ENCODE results near the gene HDAC4.

The HDAC4 gene

DNA sequence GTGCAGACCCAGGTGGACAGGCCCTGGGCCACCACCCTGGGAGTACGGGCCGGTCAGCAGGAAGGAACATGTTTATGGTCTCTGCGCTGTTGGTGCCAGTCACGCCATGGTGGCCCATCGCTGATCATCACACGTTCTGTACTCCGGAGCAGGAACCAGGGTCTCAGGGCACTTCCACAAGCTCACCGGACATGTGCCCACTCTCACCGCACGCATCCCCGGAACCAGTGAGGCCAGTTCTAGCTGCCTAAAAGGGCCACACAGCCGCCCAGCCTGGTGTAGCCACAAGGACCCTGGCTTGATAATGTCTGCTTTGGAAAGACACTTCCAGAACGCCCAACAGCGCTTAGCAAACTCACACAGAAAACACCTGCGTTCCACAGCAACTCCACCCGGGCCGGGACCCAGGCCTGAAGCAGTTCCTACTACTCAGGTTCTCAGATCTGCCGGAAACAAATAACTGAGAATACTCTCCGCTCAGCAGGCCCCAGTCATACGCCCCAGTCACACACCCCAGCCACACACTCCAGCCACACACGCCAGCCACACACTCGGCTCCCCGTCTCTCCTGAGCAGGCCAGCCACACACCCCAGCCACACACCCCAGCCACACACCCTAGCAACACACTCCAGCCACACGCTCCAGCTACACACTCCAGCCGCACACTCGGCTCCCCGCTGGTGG is 123.3 kb downstream of the HDAC4 start:
- Histone ChIP-seq H3K9me2 (replicated peaks; ENCODE audit: low read depth, low read length) (no peaks in the 10 kb centered on the region), H3K9me3 (ENCODE audit: insufficient read depth, low read depth, low read length) (no peaks in the 10 kb centered on the region), H3K9ac (ENCODE audit: low read depth, low read length, poor library complexity, severe bottlenecking) (no peak overlapping the region), H3K79me2 (ENCODE audit: insufficient read depth, low read length) (peaks cover 42% of the 10 kb centered on the region; the same call in 1 of the 2 replicates), H3K36me3 (ENCODE audit: insufficient read depth, low read length) (no peaks in the 10 kb centered on the region), H3F3A (ENCODE audit: low read depth) (no peaks in the 10 kb centered on the region), H3K4me2 (ENCODE audit: low read depth, low read length, poor library complexity, severe bottlenecking) (no peak overlapping the region), H4K20me1 (ENCODE audit: insufficient read depth, low read length, poor library complexity, severe bottlenecking) (peaks cover 5% of the 10 kb centered on the region), H2AFZ (ENCODE audit: low read length) (no peak overlapping the region), H3K27me3 (ENCODE audit: insufficient read depth, low read length, poor library complexity, severe bottlenecking) (no peaks in the 10 kb centered on the region), H3K4me1 (ENCODE audit: insufficient read depth, low read length, poor library complexity, severe bottlenecking) (peaks cover 41% of the 10 kb centered on the region), H3K4me3 (ENCODE audit: low read length, poor library complexity, severe bottlenecking) (no peak overlapping the region)
- no peak for TF ChIP-seq EZH2phosphoT487 (IDR thresholded peaks at IDR 0.05; ENCODE audit: borderline replicate concordance)
- TF ChIP-seq, protein P1, sequence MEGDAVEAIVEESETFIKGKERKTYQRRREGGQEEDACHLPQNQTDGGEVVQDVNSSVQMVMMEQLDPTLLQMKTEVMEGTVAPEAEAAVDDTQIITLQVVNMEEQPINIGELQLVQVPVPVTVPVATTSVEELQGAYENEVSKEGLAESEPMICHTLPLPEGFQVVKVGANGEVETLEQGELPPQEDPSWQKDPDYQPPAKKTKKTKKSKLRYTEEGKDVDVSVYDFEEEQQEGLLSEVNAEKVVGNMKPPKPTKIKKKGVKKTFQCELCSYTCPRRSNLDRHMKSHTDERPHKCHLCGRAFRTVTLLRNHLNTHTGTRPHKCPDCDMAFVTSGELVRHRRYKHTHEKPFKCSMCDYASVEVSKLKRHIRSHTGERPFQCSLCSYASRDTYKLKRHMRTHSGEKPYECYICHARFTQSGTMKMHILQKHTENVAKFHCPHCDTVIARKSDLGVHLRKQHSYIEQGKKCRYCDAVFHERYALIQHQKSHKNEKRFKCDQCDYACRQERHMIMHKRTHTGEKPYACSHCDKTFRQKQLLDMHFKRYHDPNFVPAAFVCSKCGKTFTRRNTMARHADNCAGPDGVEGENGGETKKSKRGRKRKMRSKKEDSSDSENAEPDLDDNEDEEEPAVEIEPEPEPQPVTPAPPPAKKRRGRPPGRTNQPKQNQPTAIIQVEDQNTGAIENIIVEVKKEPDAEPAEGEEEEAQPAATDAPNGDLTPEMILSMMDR (conservative IDR thresholded peaks at IDR 0.05; ENCODE audit: low read length), result no peak

DNA sequence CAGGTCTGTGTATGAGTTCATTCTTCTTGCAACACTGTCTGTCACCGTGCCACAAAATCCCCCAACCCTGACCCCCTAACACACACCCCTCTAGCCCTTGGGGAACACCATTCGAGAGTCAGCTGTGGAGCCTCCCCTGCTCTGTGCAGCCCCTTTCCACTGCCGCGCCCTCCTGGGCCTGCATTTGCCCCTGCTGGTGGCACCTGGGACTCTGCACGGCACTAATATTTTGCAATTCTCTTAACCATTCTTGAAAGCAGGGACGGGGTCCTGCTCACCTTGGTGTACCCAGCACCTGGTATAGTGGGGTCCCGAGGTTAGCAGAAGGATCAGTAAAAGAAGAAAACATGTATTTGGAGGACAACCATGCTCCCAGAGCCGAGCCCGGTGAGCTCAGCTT is 124.0 kb downstream of the HDAC4 start:
- TF ChIP-seq, protein P1 (conservative IDR thresholded peaks at IDR 0.05; ENCODE audit: low read length), result no peak; the same call in 1 of the 2 replicates
- no peak for TF ChIP-seq EZH2phosphoT487 (IDR thresholded peaks at IDR 0.05; ENCODE audit: borderline replicate concordance)
- Histone ChIP-seq H3K9ac (ENCODE audit: low read depth, low read length, poor library complexity, severe bottlenecking) (no peak overlapping the region), H2AFZ (ENCODE audit: low read length) (no peak overlapping the region), H4K20me1 (ENCODE audit: insufficient read depth, low read length, poor library complexity, severe bottlenecking) (peaks cover 5% of the 10 kb centered on the region), H3K4me3 (ENCODE audit: low read length, poor library complexity, severe bottlenecking) (no peak overlapping the region), H3K36me3 (ENCODE audit: insufficient read depth, low read length) (no peaks in the 10 kb centered on the region), H3K4me2 (ENCODE audit: low read depth, low read length, poor library complexity, severe bottlenecking) (no peak overlapping the region), H3F3A (ENCODE audit: low read depth) (no peaks in the 10 kb centered on the region), H3K9me2 (replicated peaks; ENCODE audit: low read depth, low read length) (no peaks in the 10 kb centered on the region), H3K4me1 (ENCODE audit: insufficient read depth, low read length, poor library complexity, severe bottlenecking) (peaks cover 41% of the 10 kb centered on the region), H3K9me3 (ENCODE audit: insufficient read depth, low read depth, low read length) (no peaks in the 10 kb centered on the region), H3K79me2 (ENCODE audit: insufficient read depth, low read length) (peaks cover 41% of the 10 kb centered on the region; the same call in 1 of the 2 replicates), H3K27me3 (ENCODE audit: insufficient read depth, low read length, poor library complexity, severe bottlenecking) (no peaks in the 10 kb centered on the region)

DNA sequence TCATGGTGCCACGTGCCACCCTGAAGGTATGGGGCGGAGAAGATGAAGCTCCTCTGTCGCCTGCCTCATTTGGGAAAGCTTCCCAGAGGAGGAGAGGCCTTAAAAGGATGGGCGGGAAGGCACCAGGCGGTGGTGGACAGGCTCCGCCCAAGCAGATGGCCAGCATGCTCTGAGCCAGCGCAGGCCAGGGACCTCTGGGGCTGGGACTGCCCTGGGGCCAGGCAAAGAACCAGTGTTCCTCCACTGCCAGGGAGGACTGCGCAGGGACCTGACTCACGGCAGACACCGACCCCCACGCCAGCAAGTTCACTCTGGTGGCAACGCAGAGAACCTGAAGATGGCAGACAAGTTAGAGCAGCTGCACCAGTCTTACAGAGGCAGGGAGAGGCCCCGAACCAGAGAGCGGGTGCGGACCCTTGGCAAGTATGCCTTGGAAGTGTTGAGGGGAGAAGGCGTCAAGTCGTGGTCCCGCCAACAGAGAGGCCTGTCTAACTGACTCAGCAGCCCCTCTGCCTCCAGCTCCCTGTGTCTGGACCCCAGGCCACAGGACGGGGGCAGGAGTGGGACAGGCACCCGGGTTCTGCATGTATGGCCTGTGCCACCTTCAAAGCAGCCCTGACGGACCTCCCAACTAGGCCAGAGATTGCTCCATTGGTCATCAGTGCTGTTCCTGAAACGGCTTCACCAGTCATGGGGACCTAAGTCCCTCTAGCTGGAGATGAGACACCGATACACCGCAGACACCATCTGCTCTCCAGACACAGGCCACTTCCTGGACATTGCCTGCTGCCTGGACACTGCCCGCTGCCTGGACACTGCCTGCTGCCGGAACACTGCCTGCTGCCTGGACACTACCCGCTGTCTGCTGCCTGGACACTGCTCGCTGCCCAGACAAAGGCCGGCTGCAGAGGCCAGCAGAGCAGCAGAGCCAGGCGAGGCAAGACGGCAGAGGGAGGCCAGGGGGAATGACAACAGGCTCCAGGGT is 124.7 kb downstream of the HDAC4 start:
- Histone ChIP-seq H3K79me2 (ENCODE audit: insufficient read depth, low read length) (peaks cover 45% of the 10 kb centered on the region; the same call in 1 of the 2 replicates), H3K4me2 (ENCODE audit: low read depth, low read length, poor library complexity, severe bottlenecking) (peak overlapping the region; percentile 85), H4K20me1 (ENCODE audit: insufficient read depth, low read length, poor library complexity, severe bottlenecking) (peaks cover 5% of the 10 kb centered on the region), H3K4me3 (ENCODE audit: low read length, poor library complexity, severe bottlenecking) (peak overlapping the region; percentile 66), H2AFZ (ENCODE audit: low read length) (no peak overlapping the region), H3K9me3 (ENCODE audit: insufficient read depth, low read depth, low read length) (no peaks in the 10 kb centered on the region), H3F3A (ENCODE audit: low read depth) (no peaks in the 10 kb centered on the region), H3K9me2 (replicated peaks; ENCODE audit: low read depth, low read length) (no peaks in the 10 kb centered on the region), H3K27me3 (ENCODE audit: insufficient read depth, low read length, poor library complexity, severe bottlenecking) (no peaks in the 10 kb centered on the region), H3K36me3 (ENCODE audit: insufficient read depth, low read length) (no peaks in the 10 kb centered on the region), H3K4me1 (ENCODE audit: insufficient read depth, low read length, poor library complexity, severe bottlenecking) (peaks cover 41% of the 10 kb centered on the region), H3K9ac (ENCODE audit: low read depth, low read length, poor library complexity, severe bottlenecking) (peak overlapping the region; percentile 59)
- TF ChIP-seq, protein P1 (conservative IDR thresholded peaks at IDR 0.05; ENCODE audit: low read length), result no peak
- TF ChIP-seq EZH2phosphoT487 (IDR thresholded peaks at IDR 0.05; ENCODE audit: borderline replicate concordance), result no peak

Data from Loucy (cell line).